SK-N-SH (cell line): Measurements from ENCODE around the gene PRKN. TPM values are rescaled to one million over a fixed set of nuclear protein-coding genes. Genes with fewer than 3 reads are reported as not detected.

Source experiments
- CTCF ChIA-PET: fragments of 300-600, 350-600 bp; formaldehyde crosslinking; extraction: SDS; loops from one replicate; lab custom pipeline; 2021; lab: Yijun Ruan, JAX
- POLR2A ChIA-PET: fragments of 350-600 bp; sonication (Branson Sonifier 250); formaldehyde crosslinking; extraction: SDS; loops from one replicate; lab custom pipeline; 2020; ENCODE audit warnings: antibody characterized with exemption, inconsistent platforms; lab: Yijun Ruan, JAX
- DNase-seq: peaks from one replicate; pipeline ENCODE4 v3.0.0; 2012
- H2AFZ ChIP-seq: fragments of 200-600 bp; sonication (generic); 2 replicates; pipeline ENCODE4 v1.8.1; 2016; ENCODE audit warnings: antibody characterized with exemption, mild to moderate bottlenecking, low read depth
- H3F3A ChIP-seq: fragments of 200-600 bp; sonication (generic); replicated peaks from 2 replicates; pipeline ENCODE3; 2016; ENCODE audit warnings: antibody characterized with exemption, mild to moderate bottlenecking; ENCODE audit not compliant: insufficient read depth
- H3K27ac ChIP-seq, 2 experiments: fragments of 200-500 bp in 1 of 2; fragments of 200-600 bp in 1 of 2; sonication (Bioruptor generic) in 1 of 2; sonication (generic), shearing (Covaris generic) in 1 of 2; 2 replicates each; pipeline versions ENCODE4 v1.5.1 to v1.6.1; 2014 to 2016; ENCODE audit warnings: low read depth in 2 of 2, inconsistent platforms in 1 of 2, low read length in 1 of 2, mild to moderate bottlenecking in 1 of 2, mixed read lengths in 1 of 2
- H3K27me3 ChIP-seq: fragments of 200-600 bp; sonication (generic), shearing (Covaris generic); 2 replicates; pipeline ENCODE4 v1.6.1; 2016; ENCODE audit warnings: mixed run types; ENCODE audit not compliant: insufficient read depth
- H3K36me3 ChIP-seq, 2 experiments: fragments of 200-500 bp in 1 of 2; fragments of 200-600 bp in 1 of 2; sonication (Bioruptor generic) in 1 of 2; sonication (generic) in 1 of 2; replicated peaks in 1 of 2; 2 replicates each; pipeline versions ENCODE3 to v1.5.1; 2014 to 2016; ENCODE audit warnings: low read length in 1 of 2, mild to moderate bottlenecking in 1 of 2; ENCODE audit not compliant: insufficient read depth in 2 of 2, control insufficient read depth in 1 of 2
- H3K4me1 ChIP-seq, 2 experiments: fragments of 200-500 bp in 1 of 2; fragments of 200-600 bp in 1 of 2; sonication (Bioruptor generic) in 1 of 2; sonication (generic), shearing (Covaris generic) in 1 of 2; 2 replicates each; pipeline versions ENCODE4 v1.5.1 to v1.6.1; 2014 to 2016; ENCODE audit warnings: low read depth in 1 of 2, low read length in 1 of 2, mixed run types in 1 of 2; ENCODE audit not compliant: insufficient read depth in 2 of 2, control insufficient read depth in 1 of 2
- H3K4me2 ChIP-seq: fragments of 200-600 bp; sonication (generic), shearing (Covaris generic); 2 replicates; pipeline ENCODE4 v1.6.1; 2017; ENCODE audit warnings: mixed run types
- H3K4me3 ChIP-seq, 2 experiments: fragments of 200-500 bp in 1 of 2; fragments of 200-600 bp in 1 of 2; sonication (Bioruptor generic) in 1 of 2; sonication (generic), shearing (Covaris generic) in 1 of 2; 2 replicates each; pipeline versions ENCODE4 v1.5.1 to v1.8.1; 2014 to 2016; ENCODE audit warnings: low read depth in 2 of 2, inconsistent platforms in 1 of 2, low read length in 1 of 2, mild to moderate bottlenecking in 1 of 2, mixed read lengths in 1 of 2, moderate library complexity in 1 of 2
- H3K79me2 ChIP-seq: fragments of 200-600 bp; sonication (generic); 2 replicates; pipeline ENCODE4 v1.8.1; 2017; ENCODE audit warnings: mild to moderate bottlenecking; ENCODE audit not compliant: insufficient read depth
- H3K9ac ChIP-seq: fragments of 200-600 bp; sonication (generic); 2 replicates; pipeline ENCODE4 v1.6.1; 2017; ENCODE audit warnings: mixed run types
- H3K9me2 ChIP-seq: fragments of 200-600 bp; sonication (generic); 2 replicates; pipeline ENCODE4 v1.6.1; 2017; ENCODE audit warnings: mixed run types
- H3K9me3 ChIP-seq: fragments of 200-600 bp; sonication (generic); 2 replicates; pipeline ENCODE4 v1.6.1; 2017; ENCODE audit warnings: mixed run types, mild to moderate bottlenecking, moderate library complexity
- H4K20me1 ChIP-seq: fragments of 200-600 bp; sonication (generic); 2 replicates; pipeline ENCODE4 v1.6.1; 2017; ENCODE audit warnings: mild to moderate bottlenecking, mixed run types; ENCODE audit not compliant: insufficient read depth
- FOXJ3 ChIP-seq: sonication (generic); formaldehyde crosslinking; IDR thresholded peaks from 2 replicates; pipeline ENCODE4 v1.5.1; 2020; ENCODE audit warnings: mild to moderate bottlenecking, missing genetic modification reagents
- GABPA ChIP-seq: IDR thresholded peaks from 2 replicates; pipeline ENCODE4 v1.4.0; 2012; ENCODE audit warnings: low read depth, mild to moderate bottlenecking
- IRF3 ChIP-seq: fragments of 150-350 bp; IDR thresholded peaks from 2 replicates; pipeline ENCODE4 v1.6.1; 2016; ENCODE audit warnings: mild to moderate bottlenecking, low read depth, low read length
- JUND ChIP-seq: IDR thresholded peaks from 2 replicates; pipeline ENCODE4 v1.4.0; 2012
- MAX ChIP-seq: IDR thresholded peaks from 2 replicates; pipeline ENCODE4 v1.4.0; 2012; ENCODE audit warnings: low read depth
- MEF2A ChIP-seq: IDR thresholded peaks from 2 replicates; pipeline ENCODE4 v1.4.0; 2012; ENCODE audit warnings: low read depth, borderline replicate concordance
- NFIC ChIP-seq: IDR thresholded peaks from 2 replicates; pipeline ENCODE4 v1.4.0; 2012; ENCODE audit warnings: borderline replicate concordance
- NRF1 ChIP-seq: IDR thresholded peaks from 2 replicates; pipeline ENCODE4 v1.6.1; 2012; ENCODE audit warnings: low read depth, mild to moderate bottlenecking, low read length
- PBX3 ChIP-seq: IDR thresholded peaks from 2 replicates; pipeline ENCODE4; 2012
- REST ChIP-seq: IDR thresholded peaks from 2 replicates; pipeline ENCODE4 v1.6.1; 2012; ENCODE audit warnings: mild to moderate bottlenecking, low read depth, low read length, moderate library complexity
- RXRA ChIP-seq: IDR thresholded peaks from 2 replicates; pipeline ENCODE4 v1.4.0; 2012; ENCODE audit warnings: low read depth, mild to moderate bottlenecking, borderline replicate concordance
- SIN3A ChIP-seq: IDR thresholded peaks from 2 replicates; pipeline ENCODE4 v1.6.1; 2012; ENCODE audit warnings: low read depth, mild to moderate bottlenecking, low read length, moderate library complexity, borderline replicate concordance
- TCF12 ChIP-seq: IDR thresholded peaks from 2 replicates; pipeline ENCODE4 v1.4.0; 2012
- TEAD4 ChIP-seq: IDR thresholded peaks from 2 replicates; pipeline ENCODE4 v1.4.0; 2012; ENCODE audit warnings: mild to moderate bottlenecking, borderline replicate concordance; ENCODE audit not compliant: insufficient read depth
- USF1 ChIP-seq: IDR thresholded peaks from 2 replicates; pipeline ENCODE4 v1.4.0; 2012; ENCODE audit warnings: low read depth, borderline replicate concordance
- WGBS: methylation state at CpG from one replicate; pipeline ENCODE4 v1.1.6; 2017; ENCODE audit warnings: low lambda C conversion rate; 5-methylcytosine and 5-hydroxymethylcytosine counted together
- polyA plus RNA-seq, 3 experiments: library from polyadenylated mRNA; depleted of rRNA; stranded (reverse); fragments of >200 nt; gene quantifications; 2 replicates each; pipeline ENCODE4 v1.2.3, GENCODE V29; 2012
- TF ChIP-seq, protein P1 (sequence below): fragments of 200-600 bp; sonication (generic); IDR thresholded peaks from 2 replicates; pipeline ENCODE4 v1.6.1; 2017; ENCODE audit warnings: antibody characterized with exemption, mild to moderate bottlenecking, moderate library complexity
- TF ChIP-seq, protein P2 (sequence below): fragments of 150-350 bp; IDR thresholded peaks from 2 replicates; pipeline ENCODE4 v1.6.1; 2017; ENCODE audit warnings: antibody characterized with exemption, low read length, low read depth, borderline replicate concordance

Gene PRKN
- polyA plus RNA-seq, 1 of the 3 experiments (the other 2 are of a cell fraction) = 0.76 TPM

GRCh38 chr6:161668665-161669064 is 1058.9 kb downstream of the PRKN start:
- CTCF ChIA-PET = no interaction called here
- H3K4me2 ChIP-seq = no peak overlapping the region

More at GRCh38 chr6:161668665-161669064, 1058.9 kb downstream of the PRKN start:
- H3F3A ChIP-seq = no peaks in the 10 kb centered on the region
- 31% methylated on average over 2 of the region's 2 CpGs for WGBS
- no peaks in the 10 kb centered on the region; a peak in 1 of 4 replicates for H3K4me1 ChIP-seq
- no peaks in the 10 kb centered on the region for H3K36me3 ChIP-seq
- DNase-seq = no peak
- H2AFZ ChIP-seq = no peak overlapping the region
- no peaks in the 10 kb centered on the region for H3K79me2 ChIP-seq
- no peak overlapping the region for H3K9ac ChIP-seq
- no peaks in the 10 kb centered on the region for H3K27me3 ChIP-seq
- no peak overlapping the region for H3K27ac ChIP-seq
- no peak overlapping the region for H3K4me3 ChIP-seq
- no peaks in the 10 kb centered on the region for H3K9me3 ChIP-seq
- TF ChIP-seq MEF2A (no peak), REST (no peak), IRF3 (no peak), SIN3A (no peak), NRF1 (no peak), MAX (no peak), GABPA (no peak), RXRA (no peak), NFIC (no peak), TCF12 (no peak), TEAD4 (no peak), FOXJ3 (CRISPR knock-in tag) (no peak), USF1 (no peak), PBX3 (no peak), JUND (no peak)
- TF ChIP-seq, protein P1, sequence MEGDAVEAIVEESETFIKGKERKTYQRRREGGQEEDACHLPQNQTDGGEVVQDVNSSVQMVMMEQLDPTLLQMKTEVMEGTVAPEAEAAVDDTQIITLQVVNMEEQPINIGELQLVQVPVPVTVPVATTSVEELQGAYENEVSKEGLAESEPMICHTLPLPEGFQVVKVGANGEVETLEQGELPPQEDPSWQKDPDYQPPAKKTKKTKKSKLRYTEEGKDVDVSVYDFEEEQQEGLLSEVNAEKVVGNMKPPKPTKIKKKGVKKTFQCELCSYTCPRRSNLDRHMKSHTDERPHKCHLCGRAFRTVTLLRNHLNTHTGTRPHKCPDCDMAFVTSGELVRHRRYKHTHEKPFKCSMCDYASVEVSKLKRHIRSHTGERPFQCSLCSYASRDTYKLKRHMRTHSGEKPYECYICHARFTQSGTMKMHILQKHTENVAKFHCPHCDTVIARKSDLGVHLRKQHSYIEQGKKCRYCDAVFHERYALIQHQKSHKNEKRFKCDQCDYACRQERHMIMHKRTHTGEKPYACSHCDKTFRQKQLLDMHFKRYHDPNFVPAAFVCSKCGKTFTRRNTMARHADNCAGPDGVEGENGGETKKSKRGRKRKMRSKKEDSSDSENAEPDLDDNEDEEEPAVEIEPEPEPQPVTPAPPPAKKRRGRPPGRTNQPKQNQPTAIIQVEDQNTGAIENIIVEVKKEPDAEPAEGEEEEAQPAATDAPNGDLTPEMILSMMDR = no peak
- TF ChIP-seq, protein P2, sequence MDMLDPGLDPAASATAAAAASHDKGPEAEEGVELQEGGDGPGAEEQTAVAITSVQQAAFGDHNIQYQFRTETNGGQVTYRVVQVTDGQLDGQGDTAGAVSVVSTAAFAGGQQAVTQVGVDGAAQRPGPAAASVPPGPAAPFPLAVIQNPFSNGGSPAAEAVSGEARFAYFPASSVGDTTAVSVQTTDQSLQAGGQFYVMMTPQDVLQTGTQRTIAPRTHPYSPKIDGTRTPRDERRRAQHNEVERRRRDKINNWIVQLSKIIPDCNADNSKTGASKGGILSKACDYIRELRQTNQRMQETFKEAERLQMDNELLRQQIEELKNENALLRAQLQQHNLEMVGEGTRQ = no peak
- no peaks in the 10 kb centered on the region for H3K9me2 ChIP-seq
- H4K20me1 ChIP-seq = no peaks in the 10 kb centered on the region
- POLR2A ChIA-PET = no interaction called here
